G401 (cell line): ENCODE results near the gene DYNC1I1. TPM values are rescaled to one million over a fixed set of nuclear protein-coding genes. Genes with fewer than 3 reads are reported as not detected.

ENCODE experiments used
- DNase-seq: peaks from one replicate; pipeline ENCODE4 v3.0.0-alpha.2; 2015; ENCODE audit warnings: low spot score
- in situ Hi-C: cut with HindIII; loops from 2 replicates; pipeline ENCODE4 v1.10.0; 2016; ENCODE audit warnings: low sequenced_read_pairs, mixed read lengths
- total RNA-seq: library from RNA; depleted of rRNA; stranded (reverse); fragments of >200 nt; shearing (Covaris generic); gene quantifications from 2 replicates; pipeline ENCODE4 v1.2.3, GENCODE V29; 2014

DYNC1I1 gene
- total RNA-seq, 1 experiment from 2014 or later, result not detected

DNA sequence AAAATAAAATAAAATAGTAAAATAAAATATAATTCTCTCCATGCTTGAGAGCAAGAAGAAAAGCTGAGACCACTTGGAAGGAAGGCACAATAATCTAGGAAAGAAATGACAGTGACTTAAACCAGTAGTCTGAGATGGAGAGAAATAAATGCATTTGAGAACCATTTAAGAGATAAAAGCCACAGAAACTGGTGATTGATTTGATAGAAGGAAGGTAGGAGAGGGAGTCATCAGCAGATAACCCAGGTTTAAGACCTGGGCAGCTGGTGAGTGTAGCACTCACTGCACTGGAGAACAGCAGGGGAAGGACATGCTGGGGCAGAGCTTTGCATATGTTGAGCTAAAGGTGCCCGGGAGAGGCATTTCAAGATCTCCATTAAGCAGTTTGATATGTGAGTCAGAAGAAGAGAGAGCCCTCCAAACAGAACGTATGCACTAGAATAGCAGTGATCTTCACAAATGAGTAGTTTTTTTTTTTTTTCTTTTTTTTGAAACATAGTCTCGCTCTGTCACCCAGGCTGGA lies 268.0 kb downstream of the DYNC1I1 start:
- in situ Hi-C loops, result no loop called here
- DNase-seq, result no peak

DNA sequence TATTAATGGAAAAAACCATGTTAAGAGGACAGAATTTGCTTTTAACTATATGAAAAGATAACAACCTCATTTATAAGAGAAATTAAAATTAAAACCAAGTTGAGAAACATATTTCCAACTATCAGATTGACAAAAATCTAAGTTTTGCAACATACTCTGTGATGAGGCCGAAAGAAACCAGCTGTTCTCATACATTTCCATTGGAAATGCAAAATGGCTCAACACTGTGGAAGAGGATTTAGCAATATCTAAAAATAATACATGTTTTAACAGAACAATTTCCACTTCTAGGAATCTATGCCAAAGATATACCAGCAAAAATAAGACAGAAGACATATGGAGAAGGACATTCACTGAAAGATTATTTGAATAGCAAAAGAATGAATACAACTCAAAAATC lies 268.8 kb downstream of the DYNC1I1 start:
- in situ Hi-C loops, result no loop called here
- no peak for DNase-seq

DNA sequence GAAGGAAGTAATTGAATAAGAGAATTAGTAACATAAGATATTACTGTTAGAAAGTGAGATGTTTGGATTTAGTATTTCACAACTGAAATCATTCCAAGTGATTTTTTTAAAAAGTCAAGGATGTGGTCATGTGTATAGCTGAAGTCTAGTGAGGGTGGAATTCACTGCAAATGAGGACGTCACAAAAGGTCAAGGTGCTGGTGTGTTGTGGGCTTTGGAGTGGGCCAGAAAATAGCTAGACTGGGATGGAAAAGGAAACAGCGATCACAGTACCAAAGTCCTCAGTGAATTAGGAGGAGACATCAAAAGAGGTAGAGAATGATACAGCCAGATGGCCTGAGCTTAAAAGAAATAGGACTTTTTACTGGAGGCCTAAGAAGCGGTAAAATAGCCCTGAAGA lies 272.8 kb downstream of the DYNC1I1 start:
- in situ Hi-C loops, result no loop called here
- DNase-seq, result no peak

DNA sequence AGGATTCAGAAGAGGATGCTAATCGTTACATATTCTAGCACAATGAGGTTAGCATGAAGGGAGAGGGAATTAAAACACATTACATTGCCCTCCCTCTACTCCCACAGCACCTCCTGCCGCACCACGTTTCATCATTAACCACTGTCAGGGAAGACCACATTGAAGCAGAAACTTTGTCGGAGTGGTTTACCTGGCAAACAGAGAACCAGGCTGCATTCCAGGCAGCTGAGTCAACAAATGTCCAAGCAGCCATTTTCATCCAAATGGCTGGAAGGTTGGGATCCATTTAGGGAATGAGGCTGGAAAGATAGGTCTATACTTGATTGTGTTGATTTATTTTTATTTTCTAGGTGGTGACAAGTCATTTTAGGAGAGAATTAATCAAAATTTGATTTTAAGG lies 273.6 kb downstream of the DYNC1I1 start:
- in situ Hi-C loops, result no loop called here
- no peak for DNase-seq

DNA sequence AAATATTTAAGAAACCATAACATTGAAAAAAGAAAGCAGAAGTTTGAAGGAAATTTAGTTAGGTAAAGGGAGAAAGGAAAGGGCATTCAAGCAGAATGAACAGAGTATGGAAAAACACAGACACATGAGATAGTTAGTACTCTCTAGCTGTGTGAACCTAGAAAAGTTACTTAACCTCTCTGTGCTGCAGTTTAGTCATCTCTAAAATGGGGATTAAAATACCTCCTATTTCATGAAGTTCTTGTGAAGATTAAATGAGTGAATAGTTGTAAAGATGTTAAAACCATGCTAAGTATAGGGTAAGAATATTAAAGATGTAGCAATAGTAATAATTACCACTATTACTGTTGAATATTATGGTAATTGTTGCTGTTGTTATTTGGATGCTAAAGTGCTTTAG lies 279.9 kb downstream of the DYNC1I1 start:
- no peak for DNase-seq
- in situ Hi-C loops, result no loop called here

DNA sequence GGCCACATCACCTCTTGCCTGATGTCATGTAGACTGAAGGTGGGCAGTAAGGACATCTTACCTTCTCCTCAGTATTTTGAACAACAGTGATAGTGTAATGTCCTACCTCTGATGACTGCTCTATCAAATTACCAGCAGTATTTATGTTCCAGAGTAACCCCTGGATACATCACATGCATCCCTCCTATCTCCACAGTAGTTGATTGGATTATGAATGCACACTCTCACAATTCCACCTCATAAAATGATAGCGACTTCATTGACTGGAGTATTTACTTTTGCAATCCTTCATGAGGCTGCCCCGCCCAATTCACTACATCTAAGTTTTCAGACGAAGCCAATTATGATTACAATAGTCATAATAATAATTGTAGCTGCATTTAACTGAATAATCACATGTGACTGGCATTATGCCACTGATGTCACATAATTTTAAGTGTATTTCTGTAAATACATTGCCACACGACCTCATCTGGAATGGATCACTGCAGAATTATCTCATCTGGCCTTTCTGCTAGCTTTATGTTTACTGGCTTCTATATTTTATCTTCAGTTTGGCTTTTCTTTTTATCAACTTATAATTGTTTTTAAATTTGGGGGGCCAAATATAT lies 280.6 kb downstream of the DYNC1I1 start:
- in situ Hi-C loops, result no loop called here
- no peak for DNase-seq

DNA sequence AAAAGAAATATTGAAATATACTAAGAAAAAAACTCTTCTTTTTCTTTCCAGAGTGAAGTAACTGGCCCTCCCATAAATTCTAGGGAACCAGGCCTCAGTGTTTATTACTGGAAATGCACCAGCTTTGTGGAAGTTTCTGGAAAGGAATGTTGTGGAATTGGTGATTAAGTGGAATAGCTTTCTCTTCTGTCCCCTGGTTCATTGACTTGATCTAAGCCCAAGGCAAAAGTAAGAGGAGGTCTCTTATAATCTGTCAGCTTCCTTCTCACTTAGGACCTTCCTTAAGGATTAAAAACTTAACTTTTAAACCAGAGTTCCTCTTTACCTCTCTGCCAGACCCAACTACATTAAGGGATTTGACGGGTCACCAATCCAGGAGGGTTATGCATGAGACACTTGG lies 283.4 kb downstream of the DYNC1I1 start:
- in situ Hi-C loops, result no loop called here
- no peak for DNase-seq

DNA sequence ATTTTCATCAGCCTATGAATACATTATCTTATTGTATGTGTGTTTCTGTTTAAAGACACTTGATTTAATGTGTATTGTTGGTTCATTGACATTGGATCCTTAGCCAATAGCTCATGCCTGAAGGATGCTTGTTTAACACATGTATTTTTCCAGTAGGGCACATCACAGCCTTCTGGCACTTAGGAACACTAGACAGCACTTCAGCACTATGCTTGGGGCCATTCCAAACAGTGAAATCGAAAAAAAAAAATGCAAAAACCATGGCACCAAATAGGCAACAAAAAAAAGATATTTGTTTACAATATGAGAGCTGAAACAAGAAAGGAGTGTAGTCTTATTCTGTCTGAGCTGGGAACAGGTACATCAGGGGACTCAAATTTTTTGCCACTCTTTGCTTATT lies 286.7 kb downstream of the DYNC1I1 start:
- in situ Hi-C loops, result no loop called here
- no peak for DNase-seq

DNA sequence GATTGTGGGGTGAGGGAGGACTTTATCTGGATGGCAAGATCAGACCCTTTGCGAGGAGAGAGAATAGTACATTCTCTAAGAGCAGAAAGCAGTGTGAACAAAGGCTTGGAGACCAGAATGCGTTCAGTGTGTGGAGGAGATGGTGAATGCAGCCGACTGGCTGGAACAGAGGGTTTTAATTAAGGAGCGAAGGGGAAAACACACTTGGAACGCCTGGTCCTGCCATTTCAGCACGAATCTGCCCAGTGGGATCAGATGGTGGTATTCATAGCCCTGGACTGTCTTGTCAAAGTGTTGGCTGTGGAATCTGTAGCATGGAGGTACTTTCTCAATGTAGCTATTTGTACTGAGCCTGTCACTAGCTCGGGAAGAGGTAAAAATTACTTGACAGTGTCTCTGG lies 288.7 kb downstream of the DYNC1I1 start:
- in situ Hi-C loops, result no loop called here
- DNase-seq, result no peak

DNA sequence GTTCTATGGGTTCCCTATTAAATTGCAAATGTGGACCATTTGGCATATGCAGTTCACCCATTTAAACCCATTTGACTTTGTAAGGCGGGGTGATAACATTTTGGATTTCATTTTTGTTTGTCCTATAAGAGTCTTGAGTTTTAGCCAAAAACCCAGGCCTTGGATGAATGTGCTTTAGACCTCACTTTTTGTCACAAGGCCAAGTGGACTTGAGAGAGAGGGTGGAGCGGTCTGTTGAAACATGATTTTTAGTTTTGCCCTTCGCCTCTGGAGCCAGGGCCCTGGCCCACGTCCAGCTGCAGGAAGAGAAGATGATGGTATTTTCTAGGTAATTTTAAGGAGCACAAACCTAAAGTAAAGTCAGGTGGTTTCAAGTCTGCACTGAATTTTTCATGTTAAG lies 289.5 kb downstream of the DYNC1I1 start:
- DNase-seq, result peak; percentile 36
- in situ Hi-C loops, result no loop called here

DNA sequence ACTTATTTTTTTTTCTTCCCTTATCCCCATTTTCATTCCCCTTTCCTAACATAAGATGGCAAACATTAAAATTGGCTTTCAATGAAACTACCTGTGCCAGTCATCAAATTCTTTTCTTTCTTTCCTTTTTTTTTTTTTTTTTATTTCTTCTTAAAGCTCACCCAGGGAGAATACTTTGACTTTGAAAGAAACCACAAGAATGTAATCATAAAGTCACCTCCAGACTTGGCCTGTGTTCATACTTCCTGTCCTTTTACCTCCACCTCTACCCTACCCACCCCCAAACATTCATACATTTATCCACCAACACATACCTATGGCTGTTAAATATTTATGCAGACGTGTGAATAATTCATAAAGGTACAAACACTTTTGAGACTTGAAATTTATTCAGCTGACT lies 295.0 kb downstream of the DYNC1I1 start:
- no peak for DNase-seq
- in situ Hi-C loops, result no loop called here

DNA sequence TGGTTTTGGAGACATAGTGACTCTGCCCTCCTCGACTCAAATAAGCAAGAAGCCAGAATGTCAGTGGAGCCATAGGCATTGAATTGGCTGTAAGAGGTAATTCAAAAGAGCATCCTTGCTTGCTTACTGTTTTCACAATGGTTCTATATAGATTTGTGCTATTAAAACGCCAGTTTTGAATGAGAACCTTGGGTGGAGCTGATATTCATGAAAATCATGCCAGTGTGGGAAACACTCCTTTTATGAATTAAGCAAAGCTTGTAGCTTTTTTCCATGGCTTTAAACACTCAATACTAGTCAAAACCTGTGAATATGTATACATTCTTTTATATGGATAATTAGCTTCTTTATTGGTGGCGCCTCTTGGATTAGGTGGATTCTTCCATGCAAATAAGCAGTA lies 297.0 kb downstream of the DYNC1I1 start:
- in situ Hi-C loops, result no loop called here

DNA sequence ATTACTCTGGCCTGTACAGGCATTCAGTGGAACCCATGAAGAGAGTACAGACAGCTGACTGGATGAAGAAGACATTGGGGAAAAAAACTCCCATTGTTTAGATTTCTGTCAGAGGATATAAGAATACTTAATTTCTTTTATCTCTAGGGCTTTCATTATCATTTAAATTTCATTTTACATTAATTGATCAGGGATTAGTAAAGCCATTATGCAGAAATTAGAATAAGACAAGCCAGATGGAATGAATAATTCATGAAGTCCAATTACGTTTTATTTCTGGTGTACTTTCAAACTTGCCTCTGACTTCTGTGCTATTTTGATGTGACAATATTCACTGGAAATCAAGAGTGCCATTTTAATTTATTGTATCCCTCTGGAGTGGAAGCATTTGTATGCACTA lies 302.5 kb downstream of the DYNC1I1 start:
- no peak for DNase-seq
- in situ Hi-C loops, result no loop called here

More for the DNA sequence above, 297.0 kb downstream of the DYNC1I1 start:
- DNase-seq, result no peak

DNA sequence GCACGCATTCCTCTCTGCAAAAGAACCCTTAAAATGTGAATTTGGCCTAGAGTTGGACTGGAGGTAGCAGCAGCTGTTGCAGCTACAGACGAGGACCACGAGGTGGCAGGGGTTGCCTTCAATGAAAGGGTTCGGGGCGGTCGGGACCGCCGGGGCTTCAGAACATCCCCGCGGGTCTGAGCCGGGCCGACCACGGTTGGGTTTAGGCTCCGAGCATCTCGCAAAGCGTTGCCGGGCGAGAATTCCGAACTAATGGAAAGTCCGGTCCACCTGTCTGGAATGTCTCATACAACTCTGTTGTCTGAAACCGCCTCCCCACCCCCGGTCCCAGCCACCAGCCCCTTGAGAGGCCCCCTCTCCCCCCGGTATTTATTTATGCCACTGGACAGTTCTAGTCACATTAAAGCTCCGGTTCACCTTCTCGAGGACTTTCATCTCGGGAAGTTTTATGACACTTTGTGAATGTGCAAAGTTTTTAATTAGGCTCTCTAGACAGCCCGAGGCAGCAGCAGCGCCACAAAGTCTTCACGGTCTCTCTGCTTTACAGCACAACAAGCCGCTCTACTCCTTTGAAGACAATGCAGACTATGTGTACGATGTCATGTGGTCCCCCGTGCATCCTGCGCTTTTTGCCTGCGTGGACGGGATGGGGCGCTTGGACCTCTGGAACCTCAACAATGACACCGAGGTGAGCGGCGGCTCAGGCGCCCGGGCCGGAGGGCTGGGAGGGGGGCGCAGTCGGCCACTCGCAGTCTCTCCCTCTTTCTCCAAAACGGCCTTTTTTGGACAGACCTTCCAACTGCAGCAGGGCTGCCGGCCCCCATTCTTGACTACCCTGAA lies 303.4 kb downstream of the DYNC1I1 start:
- peak; percentile 65 for DNase-seq
- in situ Hi-C loops, result no loop called here

DNA sequence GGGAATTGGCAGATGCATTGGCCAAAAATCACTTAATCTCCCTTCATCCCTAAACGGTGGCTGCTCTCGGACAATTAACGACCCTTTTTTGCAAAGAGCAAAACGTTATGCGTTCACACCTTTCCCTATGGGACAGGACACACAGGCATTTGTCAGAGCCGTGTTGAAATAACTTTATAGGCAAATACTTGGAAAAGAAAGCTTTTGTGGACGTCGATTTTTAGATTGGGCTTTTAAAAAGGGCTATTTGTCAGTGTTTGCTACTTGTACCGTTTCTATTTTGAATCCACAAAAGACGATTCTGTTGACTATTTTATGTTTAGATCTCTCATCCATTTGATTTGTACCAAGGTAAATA lies 304.0 kb downstream of the DYNC1I1 start:
- in situ Hi-C loops, result no loop called here
- DNase-seq, result no peak

DNA sequence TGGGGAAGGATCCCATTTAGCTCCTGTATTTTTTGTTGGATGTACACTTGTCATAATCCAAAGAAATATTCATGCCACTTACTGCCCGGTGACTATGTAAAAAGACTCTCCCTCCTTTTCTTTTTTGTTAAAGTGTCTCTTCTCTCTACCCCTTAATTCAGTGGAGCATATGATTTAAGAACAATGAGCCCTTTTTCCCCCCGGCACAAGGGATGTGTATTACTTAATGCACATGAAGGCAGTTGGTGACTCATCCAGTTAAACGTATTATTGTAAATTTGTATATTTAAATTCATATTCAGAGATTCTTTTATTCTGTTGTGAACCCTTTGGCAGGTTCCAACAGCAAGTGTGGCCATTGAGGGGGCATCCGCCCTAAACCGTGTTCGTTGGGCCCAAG lies 307.7 kb downstream of the DYNC1I1 start:
- in situ Hi-C loops, result no loop called here

DNA sequence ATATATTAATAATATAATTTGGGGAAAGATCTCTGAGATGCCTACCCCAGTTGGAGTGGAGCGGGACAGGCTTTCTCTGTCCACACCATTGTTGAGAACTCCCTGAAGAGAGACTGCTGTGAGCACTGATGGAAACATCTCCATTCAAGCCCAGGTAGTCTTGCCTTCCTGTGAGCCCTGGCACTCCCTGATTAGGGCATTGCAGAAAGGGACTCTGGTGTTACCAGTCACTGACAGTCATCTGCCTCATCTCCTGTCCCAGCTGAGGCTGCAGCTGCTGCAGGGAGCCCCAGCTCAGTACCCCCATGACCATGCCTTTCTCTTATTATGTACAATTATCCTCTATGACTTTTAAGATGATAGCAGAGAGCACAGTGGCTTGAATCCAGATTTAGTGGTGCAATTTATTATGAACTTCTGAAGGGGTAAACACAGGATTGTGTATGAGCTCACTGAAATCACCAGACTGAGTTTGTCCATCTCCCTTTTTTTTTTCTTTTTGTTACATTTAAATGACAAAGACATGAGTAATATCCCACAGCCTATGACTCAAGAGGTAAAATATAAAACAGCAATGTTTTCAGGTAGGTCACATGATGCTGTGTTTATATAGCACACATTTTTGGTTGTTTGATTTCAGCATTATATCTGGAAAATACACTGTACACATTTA lies 312.7 kb downstream of the DYNC1I1 start:
- in situ Hi-C loops, result no loop called here
- no peak for DNase-seq

More for the DNA sequence above, 307.7 kb downstream of the DYNC1I1 start:
- no peak for DNase-seq

DNA sequence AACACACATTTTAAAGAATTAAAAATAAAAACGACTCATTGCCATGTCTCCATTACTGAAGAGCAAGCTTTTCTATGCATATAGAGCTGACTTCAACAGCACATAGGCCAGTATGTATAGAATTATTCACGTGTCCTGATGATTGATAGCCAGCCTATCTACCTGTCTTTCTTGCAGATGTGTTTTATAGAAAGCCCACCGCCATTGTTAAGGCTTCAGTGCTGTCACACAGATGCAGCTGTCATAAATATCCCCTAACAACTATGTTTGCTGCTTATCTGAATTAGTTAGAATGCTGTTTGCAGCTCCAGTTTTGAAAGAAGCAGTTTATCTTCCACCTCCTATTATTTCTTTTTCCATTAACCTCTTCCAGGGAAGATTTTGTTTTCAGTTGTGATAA lies 313.6 kb downstream of the DYNC1I1 start:
- no peak for DNase-seq
- in situ Hi-C loops, result no loop called here

DNA sequence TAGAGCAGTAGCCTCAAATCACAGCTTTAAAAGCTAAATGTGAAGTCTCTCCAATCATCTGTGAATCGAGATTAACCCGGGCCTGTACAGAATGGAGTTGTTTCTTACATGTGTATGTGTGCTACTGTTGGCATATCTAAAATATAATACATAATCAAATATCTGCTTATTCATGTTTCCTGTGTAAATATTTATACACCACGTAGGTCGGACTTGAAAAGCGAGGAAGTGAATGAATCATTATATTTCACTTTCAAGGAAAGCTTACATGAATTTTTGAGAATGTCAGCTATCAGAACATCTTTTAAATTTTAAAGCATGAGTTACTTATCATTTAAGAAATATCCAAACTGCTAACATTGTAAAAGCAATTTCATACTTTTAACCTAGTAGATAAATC lies 316.2 kb downstream of the DYNC1I1 start:
- no peak for DNase-seq
- in situ Hi-C loops, result no loop called here

DNA sequence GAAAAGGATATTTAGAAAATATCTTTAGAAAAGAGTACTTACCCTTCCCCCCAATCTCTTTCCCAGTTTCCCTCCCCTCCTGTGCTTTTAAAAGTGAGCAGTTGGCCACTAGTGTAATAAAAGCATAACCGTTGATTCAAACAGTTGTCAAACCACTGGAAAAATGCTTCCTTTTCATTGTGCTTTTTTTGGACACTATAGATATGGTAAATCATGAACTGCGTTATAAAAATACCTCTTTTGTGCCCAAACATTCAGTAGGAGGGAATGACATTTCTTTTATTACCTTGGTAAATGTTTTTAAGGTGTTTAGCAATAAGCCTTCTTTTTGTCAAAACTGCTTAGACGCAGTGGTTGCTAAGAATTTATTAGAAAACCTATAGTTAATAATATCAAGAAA lies 317.2 kb downstream of the DYNC1I1 start:
- in situ Hi-C loops, result no loop called here
- DNase-seq, result no peak
